GM12878 (cell line): Measurements from ENCODE around the gene NCBP1.

Experiments used
- CHD1 ChIP-seq: IDR thresholded peaks from 2 replicates; pipeline ENCODE4 v1.6.1; 2012; ENCODE audit warnings: low read depth, low read length, improper control_type of control experiment
- CREM ChIP-seq: IDR thresholded peaks from 2 replicates; pipeline ENCODE4 v1.6.1; 2014; ENCODE audit warnings: antibody characterized with exemption, low read depth
- HDAC2 ChIP-seq: fragments of 200-600 bp; sonication (generic); IDR thresholded peaks from 2 replicates; pipeline ENCODE4 v1.6.1; 2017
- NFIC ChIP-seq: IDR thresholded peaks from 2 replicates; pipeline ENCODE4 v1.6.1; 2012; ENCODE audit warnings: low read depth, mild to moderate bottlenecking, inconsistent platforms, low read length, moderate library complexity
- RFX5 ChIP-seq: IDR thresholded peaks from 2 replicates; pipeline ENCODE4 v1.6.1; 2011; ENCODE audit warnings: low read depth, low read length, improper control_type of control experiment
- ZNF384 ChIP-seq: IDR thresholded peaks from 2 replicates; pipeline ENCODE4 v1.6.1; 2012; ENCODE audit warnings: low read depth, mild to moderate bottlenecking, low read length, improper control_type of control experiment, borderline replicate concordance
- TF ChIP-seq, protein P1 (sequence below), 3 experiments: IDR thresholded peaks in 2 of 3; conservative IDR thresholded peaks in 1 of 3; 2 replicates each; pipeline ENCODE4 v1.5.1; 2011; ENCODE audit warnings: low read depth in 3 of 3, low read length in 3 of 3, mild to moderate bottlenecking in 3 of 3, control low read depth in 2 of 3, moderate library complexity in 2 of 3, inconsistent platforms in 1 of 3, mixed read lengths in 1 of 3; ENCODE audit not compliant: control insufficient read depth in 2 of 3, insufficient read depth in 1 of 3; ENCODE audit errors: extremely low read depth in 1 of 3

DNA sequence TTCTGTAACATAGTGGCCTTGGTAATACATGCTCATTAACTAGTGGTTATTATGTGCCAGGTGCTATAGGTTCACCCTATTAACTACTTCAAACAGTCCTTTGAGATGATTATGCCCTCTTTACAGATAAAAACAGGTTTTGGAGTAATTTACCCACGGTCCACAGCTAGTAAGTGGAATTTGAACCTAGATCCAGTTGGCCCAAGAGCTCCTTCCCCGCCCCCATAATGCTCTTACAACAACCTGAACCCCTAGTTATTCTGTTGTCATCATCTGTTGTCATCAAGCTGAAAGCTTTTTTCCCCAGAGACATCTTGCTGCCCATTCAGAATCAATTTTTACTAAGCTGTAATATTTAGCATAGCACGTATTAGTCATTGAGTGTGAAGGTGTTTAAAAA, 40.3 kb downstream of the NCBP1 start:
- TF ChIP-seq, protein P1, sequence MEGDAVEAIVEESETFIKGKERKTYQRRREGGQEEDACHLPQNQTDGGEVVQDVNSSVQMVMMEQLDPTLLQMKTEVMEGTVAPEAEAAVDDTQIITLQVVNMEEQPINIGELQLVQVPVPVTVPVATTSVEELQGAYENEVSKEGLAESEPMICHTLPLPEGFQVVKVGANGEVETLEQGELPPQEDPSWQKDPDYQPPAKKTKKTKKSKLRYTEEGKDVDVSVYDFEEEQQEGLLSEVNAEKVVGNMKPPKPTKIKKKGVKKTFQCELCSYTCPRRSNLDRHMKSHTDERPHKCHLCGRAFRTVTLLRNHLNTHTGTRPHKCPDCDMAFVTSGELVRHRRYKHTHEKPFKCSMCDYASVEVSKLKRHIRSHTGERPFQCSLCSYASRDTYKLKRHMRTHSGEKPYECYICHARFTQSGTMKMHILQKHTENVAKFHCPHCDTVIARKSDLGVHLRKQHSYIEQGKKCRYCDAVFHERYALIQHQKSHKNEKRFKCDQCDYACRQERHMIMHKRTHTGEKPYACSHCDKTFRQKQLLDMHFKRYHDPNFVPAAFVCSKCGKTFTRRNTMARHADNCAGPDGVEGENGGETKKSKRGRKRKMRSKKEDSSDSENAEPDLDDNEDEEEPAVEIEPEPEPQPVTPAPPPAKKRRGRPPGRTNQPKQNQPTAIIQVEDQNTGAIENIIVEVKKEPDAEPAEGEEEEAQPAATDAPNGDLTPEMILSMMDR (IDR thresholded peaks at IDR 0.05 in 2 of 3, conservative IDR thresholded peaks at IDR 0.05 in 1 of 3; ENCODE audit: control insufficient read depth in 2 of 3, extremely low read depth in 1 of 3, insufficient read depth in 1 of 3, low read depth in 3 of 3, low read length in 3 of 3): no peak
- TF ChIP-seq ZNF384 (no peak), RFX5 (no peak), CHD1 (no peak), HDAC2 (no peak), CREM (no peak), NFIC (no peak)
